ENCODE measurements around the gene SMC3. TPM values are rescaled to one million over a fixed set of nuclear protein-coding genes. Genes with fewer than 3 reads are reported as not detected.

SMC3 gene
- total RNA-seq, 6 experiments from 2014 or later, result 9.9 to 14.0 (median 11.9) TPM

DNA sequence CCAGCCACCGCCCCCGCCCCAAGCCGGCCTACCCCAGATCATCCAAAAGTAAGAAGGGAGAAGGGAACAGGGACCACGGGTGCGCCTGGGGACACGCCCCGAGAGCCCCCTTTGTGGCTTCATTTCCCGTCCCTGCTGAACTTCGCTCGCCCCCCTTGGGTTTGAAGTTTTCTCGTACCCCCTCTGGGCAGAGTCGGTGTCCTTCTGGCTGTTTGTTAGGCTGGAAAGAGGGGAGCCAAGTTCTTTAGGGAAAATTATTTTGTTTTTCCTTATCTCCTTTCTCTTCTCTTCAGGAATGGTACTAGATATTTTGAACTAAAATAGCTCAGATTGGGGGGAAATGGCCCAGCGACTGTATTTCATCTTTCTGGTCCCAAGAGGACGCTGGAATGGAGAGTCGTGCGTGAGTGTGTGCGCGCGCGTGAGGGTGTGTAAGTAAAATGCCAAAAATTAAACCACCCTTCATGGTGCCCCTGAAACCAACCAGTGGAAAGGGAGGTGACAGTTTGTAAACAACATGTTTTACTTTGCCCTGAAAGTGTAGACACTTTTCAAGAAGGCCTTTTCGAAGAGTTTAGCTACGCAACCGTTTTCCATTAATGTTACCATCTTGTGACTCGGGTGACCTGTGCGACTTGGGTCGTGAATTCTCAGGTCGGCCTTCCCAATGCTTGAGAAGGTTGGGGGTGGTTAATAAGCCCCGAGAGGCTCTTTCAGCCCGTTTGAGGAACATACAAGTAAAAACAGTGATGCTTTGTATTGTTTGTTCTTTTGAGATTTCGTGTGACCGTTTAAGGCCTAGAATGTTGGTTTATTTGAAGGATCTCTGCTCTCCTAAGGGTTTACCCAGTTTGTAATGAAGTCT, 77.3 kb downstream of the SMC3 start:
- H3K27me3 ChIP-seq, result peaks cover 6 to 38% of the 10 kb centered on the region in 2 donors
- no peak for TF ChIP-seq POLR2A (IDR thresholded peaks at IDR 0.05)
- TF ChIP-seq, protein P1, sequence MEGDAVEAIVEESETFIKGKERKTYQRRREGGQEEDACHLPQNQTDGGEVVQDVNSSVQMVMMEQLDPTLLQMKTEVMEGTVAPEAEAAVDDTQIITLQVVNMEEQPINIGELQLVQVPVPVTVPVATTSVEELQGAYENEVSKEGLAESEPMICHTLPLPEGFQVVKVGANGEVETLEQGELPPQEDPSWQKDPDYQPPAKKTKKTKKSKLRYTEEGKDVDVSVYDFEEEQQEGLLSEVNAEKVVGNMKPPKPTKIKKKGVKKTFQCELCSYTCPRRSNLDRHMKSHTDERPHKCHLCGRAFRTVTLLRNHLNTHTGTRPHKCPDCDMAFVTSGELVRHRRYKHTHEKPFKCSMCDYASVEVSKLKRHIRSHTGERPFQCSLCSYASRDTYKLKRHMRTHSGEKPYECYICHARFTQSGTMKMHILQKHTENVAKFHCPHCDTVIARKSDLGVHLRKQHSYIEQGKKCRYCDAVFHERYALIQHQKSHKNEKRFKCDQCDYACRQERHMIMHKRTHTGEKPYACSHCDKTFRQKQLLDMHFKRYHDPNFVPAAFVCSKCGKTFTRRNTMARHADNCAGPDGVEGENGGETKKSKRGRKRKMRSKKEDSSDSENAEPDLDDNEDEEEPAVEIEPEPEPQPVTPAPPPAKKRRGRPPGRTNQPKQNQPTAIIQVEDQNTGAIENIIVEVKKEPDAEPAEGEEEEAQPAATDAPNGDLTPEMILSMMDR (IDR thresholded peaks at IDR 0.05), result no peak
- no peaks in the 10 kb centered on the region for H3K9me3 ChIP-seq
- peaks cover 0 to 16% (median 3%) of the 10 kb centered on the region in 4 donors for H3K4me1 ChIP-seq
- ATAC-seq (no peak), DNase-seq (no peak)
- 27% methylated on average over 25 of the region's 31 CpGs for WGBS (ENCODE audit: insufficient coverage, low coverage, low lambda C conversion rate, missing lambda C conversion rate)
- intact Hi-C loops (cut with DNase I), result no loop called here
- no peak overlapping the region for H3K27ac ChIP-seq
- no peaks in the 10 kb centered on the region for H3K36me3 ChIP-seq
- H3K4me3 ChIP-seq, result peak overlapping the region; percentile 43 to 57 (median 47)

DNA sequence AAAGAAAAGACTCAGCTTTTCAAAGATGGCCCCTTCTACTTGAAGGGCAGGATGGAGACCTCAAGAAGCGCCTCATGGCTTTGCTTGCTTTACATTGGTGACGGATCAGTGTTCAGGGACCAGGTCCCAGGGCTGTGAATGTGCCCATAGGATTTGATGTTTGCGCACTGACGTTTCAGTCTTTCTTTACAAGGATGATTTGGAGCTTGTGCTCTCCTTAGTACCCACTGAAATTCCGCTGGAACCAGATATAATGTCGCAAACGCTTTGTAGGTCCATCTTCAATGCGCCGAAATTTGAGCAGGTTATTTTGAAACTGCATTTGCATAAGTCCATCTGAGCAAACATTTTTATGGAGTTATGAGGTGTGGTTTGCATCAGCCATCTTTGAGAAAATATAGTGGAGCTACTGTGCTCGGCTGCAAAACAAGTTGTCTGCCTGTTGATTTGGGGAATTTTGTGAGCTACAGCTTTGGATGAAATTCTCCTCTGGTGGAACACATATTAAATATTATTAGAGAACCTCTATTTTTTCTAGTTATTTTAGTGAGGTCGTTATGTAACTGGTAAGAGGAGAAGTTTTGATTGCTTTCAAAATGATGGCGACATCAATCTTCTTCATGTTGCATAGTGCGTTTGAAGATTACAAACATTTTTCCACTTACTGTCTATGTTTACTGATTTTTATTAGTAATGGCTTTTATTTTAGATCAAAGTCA, 79.1 kb downstream of the SMC3 start:
- H3K36me3 ChIP-seq, result no peaks in the 10 kb centered on the region
- H3K4me3 ChIP-seq, result no peak overlapping the region
- H3K27ac ChIP-seq, result no peak overlapping the region
- ATAC-seq (no peak), DNase-seq (no peak)
- H3K27me3 ChIP-seq, result peaks cover 6 to 38% of the 10 kb centered on the region in 2 donors
- TF ChIP-seq POLR2A (IDR thresholded peaks at IDR 0.05), result no peak
- TF ChIP-seq, protein P1 (IDR thresholded peaks at IDR 0.05), result no peak
- no peaks in the 10 kb centered on the region for H3K9me3 ChIP-seq
- WGBS (ENCODE audit: insufficient coverage, low coverage, low lambda C conversion rate, missing lambda C conversion rate), result 57% methylated on average over 7 of the region's 13 CpGs
- H3K4me1 ChIP-seq, result peaks cover 0 to 16% (median 3%) of the 10 kb centered on the region in 4 donors
- intact Hi-C loops (cut with DNase I), result no loop called here

DNA sequence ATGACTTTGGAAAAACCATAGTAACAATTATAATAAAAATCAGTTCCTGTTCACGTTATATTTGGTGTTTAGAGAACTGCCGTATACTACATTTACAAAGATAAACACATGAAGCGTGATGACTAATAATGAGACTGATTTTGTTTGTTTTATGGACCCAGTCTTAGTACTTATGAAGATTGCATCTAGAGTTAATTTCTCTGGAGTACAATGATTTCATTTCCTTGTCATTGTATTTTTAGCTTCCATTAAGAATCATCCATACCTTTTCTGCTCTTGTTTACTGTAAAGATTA, 79.6 kb downstream of the SMC3 start:
- ATAC-seq (no peak), DNase-seq (no peak)
- 59% methylated on average over 3 of the region's 3 CpGs for WGBS (ENCODE audit: insufficient coverage, low coverage, low lambda C conversion rate, missing lambda C conversion rate)
- Histone ChIP-seq H3K4me3 (no peak overlapping the region), H3K27me3 (peaks cover 6 to 38% of the 10 kb centered on the region in 2 donors), H3K9me3 (no peaks in the 10 kb centered on the region), H3K27ac (no peak overlapping the region), H3K36me3 (no peaks in the 10 kb centered on the region), H3K4me1 (peaks cover 0 to 16% (median 3%) of the 10 kb centered on the region in 4 donors)
- intact Hi-C loops (cut with DNase I), result no loop called here
- no peak for TF ChIP-seq POLR2A (IDR thresholded peaks at IDR 0.05)
- TF ChIP-seq, protein P1 (IDR thresholded peaks at IDR 0.05), result no peak

DNA sequence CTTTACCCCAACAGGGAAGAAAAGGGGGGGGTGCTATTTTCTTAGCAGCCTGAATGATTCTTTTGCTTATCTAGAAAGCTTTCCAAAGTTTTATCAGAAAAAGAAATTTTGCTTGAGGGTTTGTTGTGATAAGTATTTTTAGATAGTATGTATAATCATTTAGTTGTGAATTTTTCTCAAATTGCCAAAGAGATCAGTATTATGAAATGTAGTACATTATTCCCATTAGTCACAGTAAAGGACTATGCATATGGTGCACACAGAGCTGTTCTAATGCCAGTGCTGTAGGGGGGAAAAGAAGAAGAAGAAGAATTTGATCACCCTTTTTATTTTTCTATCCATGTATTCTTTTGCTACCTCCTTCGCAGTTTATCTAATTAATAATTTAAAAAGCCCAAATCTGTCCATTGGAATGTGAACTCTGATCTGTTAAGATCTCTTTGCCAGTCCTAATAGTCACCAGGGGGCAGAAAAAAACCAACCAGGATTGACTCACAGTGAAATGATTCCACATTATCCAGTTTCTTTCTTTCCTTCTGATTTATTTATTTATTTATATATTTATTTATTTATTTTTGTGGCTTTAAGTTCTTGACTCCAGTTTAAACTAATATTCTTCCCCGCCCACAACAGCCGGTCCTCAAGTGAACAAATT, 81.3 kb downstream of the SMC3 start:
- H3K4me3 ChIP-seq, result no peak overlapping the region
- 76% methylated on average over 3 of the region's 3 CpGs for WGBS (ENCODE audit: insufficient coverage, low coverage, low lambda C conversion rate, missing lambda C conversion rate)
- ATAC-seq (peak in 1 of 4 donors; percentile 35), DNase-seq (no peak)
- intact Hi-C loops (cut with DNase I), result no loop called here
- no peak overlapping the region for H3K27ac ChIP-seq
- peaks cover 6 to 25% of the 10 kb centered on the region in 2 donors for H3K27me3 ChIP-seq
- TF ChIP-seq, protein P1 (IDR thresholded peaks at IDR 0.05), result no peak
- no peak for TF ChIP-seq POLR2A (IDR thresholded peaks at IDR 0.05)
- H3K36me3 ChIP-seq, result no peaks in the 10 kb centered on the region
- peaks cover 0 to 7% (median 0%) of the 10 kb centered on the region in 4 donors for H3K4me1 ChIP-seq
- H3K9me3 ChIP-seq, result no peaks in the 10 kb centered on the region

Measured in right lobe of liver (tissue), 6 donors.